GM10847 (cell line): ENCODE data around the gene ZDHHC1.

Experiments
- POLR2A ChIP-seq: IDR thresholded peaks from 2 replicates; pipeline ENCODE4 v1.6.1; 2011; ENCODE audit not compliant: insufficient read length; ENCODE audit errors: extremely low read depth

ZDHHC1 gene

DNA sequence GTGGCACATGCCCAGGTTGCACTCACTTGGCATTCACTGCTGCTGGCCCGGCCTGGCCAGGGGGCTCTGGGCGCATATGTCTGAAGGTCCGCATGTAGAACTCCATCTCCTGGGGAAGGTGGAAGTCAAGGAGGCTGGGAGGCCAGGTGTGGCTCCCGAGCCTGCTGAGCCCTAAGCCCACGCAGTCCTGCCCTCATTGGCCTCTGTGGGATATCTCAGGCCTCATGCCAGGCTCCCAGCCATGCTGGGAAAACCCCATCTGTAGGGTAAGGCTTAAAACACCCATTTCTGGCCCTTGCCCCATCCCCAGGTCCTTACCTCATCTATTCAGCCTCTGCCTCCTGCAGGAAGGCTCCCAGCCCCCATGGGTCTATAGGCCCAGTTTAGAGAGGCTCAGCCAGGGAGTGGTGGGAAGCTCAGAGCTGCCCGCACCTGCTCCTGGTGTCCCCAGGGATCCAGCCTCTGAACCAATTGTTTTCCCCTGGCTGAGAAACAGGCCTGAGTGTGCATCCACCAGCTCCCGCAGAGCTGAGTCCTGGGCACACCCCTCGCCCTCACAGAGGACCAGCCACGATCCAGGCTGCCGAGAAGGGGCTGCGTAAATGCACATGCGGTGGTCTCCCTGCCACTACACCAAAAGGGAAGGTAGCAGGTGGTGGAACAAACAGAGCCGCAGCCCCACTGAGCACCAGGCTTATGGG, 20.7 kb downstream of the ZDHHC1 start:
- TF ChIP-seq POLR2A: no peak

DNA sequence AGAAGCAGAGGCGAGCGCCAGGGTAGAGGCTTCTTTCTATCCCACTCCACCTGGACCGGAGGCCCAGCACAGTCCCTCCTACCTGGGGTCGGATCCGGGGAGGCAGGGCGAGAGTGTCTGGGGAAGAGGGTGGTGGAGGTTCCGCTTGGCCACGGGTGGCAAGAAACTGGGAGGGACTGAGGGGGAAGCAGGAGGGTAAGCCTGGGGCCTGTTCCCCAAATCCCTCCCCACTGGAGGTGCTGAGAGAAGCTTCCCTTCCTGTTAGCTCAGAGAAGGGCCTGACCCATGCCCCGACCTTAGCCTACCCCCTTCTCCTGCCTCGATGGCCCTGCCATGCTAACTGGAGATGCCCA, 21.2 kb downstream of the ZDHHC1 start:
- no peak for TF ChIP-seq POLR2A

- TF ChIP-seq POLR2A: no peak
Measured at GRCh38 chr16:67394155-67395104, 21.8 kb downstream of the ZDHHC1 start.

DNA sequence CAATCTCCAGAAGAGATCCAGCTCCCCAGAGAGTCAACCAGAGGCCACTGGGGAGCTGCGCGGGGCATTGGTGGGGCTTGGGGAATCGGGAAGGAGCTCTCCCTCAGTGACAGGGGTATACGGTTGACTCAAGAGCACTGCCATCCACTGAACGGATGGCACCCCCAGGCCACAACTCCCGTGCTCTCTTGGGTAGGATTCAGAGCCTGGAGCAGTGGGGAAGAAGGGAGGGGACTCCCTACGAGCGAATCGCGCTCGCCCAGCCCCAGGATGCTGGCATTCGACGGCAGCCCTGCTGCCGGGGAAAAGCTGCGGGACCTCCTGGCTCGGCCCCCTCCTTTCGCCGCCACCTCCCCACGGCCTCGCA, 22.5 kb downstream of the ZDHHC1 start:
- no peak for TF ChIP-seq POLR2A

GRCh38 chr16:67393111-67393787, 23.0 kb downstream of the ZDHHC1 start, which contains the start of gene TPPP3:
Gene TPPP3 (minus strand): TSS chr16:67393498. CDS start chr16:67391111, 2,387 bp downstream.
- TF ChIP-seq POLR2A: no peak

GRCh38 chr16:67392301-67393059, 23.8 kb downstream of the ZDHHC1 start:
- TF ChIP-seq POLR2A: no peak

- no peak for TF ChIP-seq POLR2A
Measured at GRCh38 chr16:67391424-67392300, 24.6 kb downstream of the ZDHHC1 start.

GRCh38 chr16:67390816-67391423, 25.4 kb downstream of the ZDHHC1 start:
- no peak for TF ChIP-seq POLR2A

DNA sequence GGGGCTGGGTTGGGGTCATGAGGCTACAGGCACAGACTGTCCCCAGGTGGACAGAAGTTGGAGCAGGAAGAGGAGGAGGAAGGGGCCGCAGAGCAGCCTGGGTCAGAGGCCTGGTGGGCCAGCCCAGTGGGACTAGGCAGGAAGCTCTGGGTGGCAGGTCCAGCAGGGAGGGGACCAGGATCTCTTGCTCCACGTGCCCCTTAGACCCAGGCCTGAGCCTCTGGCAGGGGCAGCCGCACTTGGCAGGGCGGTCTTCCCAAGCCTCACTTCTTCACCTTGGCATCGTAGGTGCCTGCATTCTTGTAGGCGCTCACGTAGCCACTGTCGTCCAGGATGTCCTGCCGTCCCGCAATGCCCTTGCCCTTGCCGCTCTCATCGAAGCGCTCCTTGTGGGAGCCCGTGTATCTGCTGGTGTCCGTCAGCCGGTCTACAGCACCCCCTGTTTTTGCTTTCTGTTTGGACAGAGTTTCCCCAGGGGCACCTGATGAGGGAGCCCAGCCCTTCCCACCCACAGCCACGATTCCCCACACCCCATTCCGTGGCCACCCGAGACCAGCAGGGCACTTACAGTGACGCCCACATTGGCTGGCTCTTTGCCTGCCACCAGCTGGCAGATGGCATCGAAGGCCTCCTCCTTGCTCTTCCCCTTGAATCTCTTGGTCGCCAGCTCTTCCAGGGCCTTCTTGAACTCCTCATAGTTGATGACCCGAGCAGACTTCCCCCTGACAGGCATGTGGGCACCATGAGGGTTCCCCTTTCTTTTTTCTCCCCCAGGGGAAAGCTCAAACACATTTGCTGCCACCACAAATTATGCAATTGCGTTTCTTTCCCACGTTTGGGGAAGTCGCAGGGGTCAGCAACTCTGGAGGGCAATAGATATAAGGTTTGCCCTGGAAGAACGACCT, 26.1 kb downstream of the ZDHHC1 start:
- TF ChIP-seq POLR2A: no peak

GRCh38 chr16:67388591-67388990, 27.7 kb downstream of the ZDHHC1 start:
- TF ChIP-seq POLR2A: no peak

GRCh38 chr16:67388191-67388590, 28.1 kb downstream of the ZDHHC1 start:
- no peak for TF ChIP-seq POLR2A

DNA sequence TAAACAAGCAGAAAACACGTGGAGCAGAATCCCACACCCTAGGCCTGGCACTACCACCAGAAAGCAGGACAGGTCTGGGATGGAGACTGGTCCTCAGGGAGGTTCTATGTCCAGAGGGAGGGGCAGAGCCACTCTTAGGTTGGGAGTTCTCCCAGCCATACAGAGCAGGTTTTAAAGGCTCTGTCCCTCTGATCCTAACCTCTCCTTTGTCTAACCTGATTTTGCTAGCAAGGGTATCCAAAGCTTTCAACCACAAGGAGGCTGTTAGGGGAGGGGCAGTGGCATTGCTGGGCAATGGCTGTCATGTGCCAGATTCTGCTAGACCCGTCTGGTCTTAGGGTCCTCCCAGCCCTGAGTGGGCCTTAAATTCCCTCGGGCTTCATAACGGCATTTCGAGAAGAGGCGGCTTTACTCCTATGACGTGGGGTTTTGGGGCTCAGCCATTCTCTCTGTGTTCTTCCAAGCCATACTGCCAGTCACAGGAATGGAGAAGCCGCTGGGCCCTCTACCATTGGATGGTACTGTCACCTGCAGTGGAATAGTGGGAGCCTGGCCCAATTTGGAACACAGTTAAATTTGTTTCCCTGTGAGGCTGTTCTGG, 28.7 kb downstream of the ZDHHC1 start:
- no peak for TF ChIP-seq POLR2A
